K562 (cell line): ENCODE data around the gene ITGA11. TPM values are rescaled to one million over a fixed set of nuclear protein-coding genes. Genes with fewer than 3 reads are reported as not detected.

Experiments
- ATAC-seq: fragments of 200-7000 bp; cut with Tn5 transposase; 3 replicates; pipeline ENCODE4 v1.9.1; 2020; ENCODE audit warnings: moderate library complexity
- BruUV-seq: library from RNA; stranded (reverse); fragments of 400-500 nt; replicated peaks from 2 replicates; lab custom pipeline; 2021; lab: Mats Ljungman, UMichigan
- CTCF ChIA-PET: fragments of 300-600 bp; formaldehyde crosslinking; extraction: SDS; loops from one replicate; lab custom pipeline; 2021; ENCODE audit warnings: low intra/inter-chr PET ratio; lab: Yijun Ruan, JAX
- POLR2A ChIA-PET: fragments of 300-600, 350-650 bp; sonication (Branson Sonifier 250); formaldehyde crosslinking; extraction: SDS; loops from one replicate; lab custom pipeline; 2021; ENCODE audit warnings: antibody characterized with exemption, inconsistent platforms; lab: Yijun Ruan, JAX
- DNase-seq, 4 experiments: peaks; one replicate each; pipeline versions ENCODE4 v3.0.0 to v3.0.0-alpha.2; 2011 to 2018; ENCODE audit warnings: low spot score in 3 of 4, mixed read lengths in 3 of 4; ENCODE audit errors: extremely low read depth in 1 of 4
- FAIRE-seq: peaks from 2 replicates; lab custom pipeline; 2011; peaks lifted over from hg19 to GRCh38; lab: Jason Lieb, UNC
- H2AFZ ChIP-seq: 2 replicates; pipeline ENCODE4 v1.6.0; 2011; ENCODE audit warnings: low read depth, low read length, control low read depth, inconsistent platforms
- H3K27ac ChIP-seq: fragments of 200-600 bp; 3 replicates; pipeline ENCODE4 v1.8.0; 2011; ENCODE audit warnings: low read depth, mild to moderate bottlenecking, control low read depth, inconsistent platforms, low read length, moderate library complexity, mixed read lengths; ENCODE audit errors: extremely low read depth
- H3K27me3 ChIP-seq, 2 experiments: fragments of 300-600 bp in 1 of 2; 2 replicates in 1 of 2; 3 replicates in 1 of 2; pipeline versions ENCODE4 v1.6.0 to v1.8.0; 2011; ENCODE audit warnings: inconsistent platforms in 2 of 2, low read length in 2 of 2, mild to moderate bottlenecking in 1 of 2, mixed read lengths in 1 of 2, moderate library complexity in 1 of 2; ENCODE audit not compliant: control insufficient read depth in 2 of 2, insufficient read depth in 2 of 2
- H3K36me3 ChIP-seq: fragments of 300-600 bp; 3 replicates; pipeline ENCODE4 v1.8.0; 2011; ENCODE audit warnings: mild to moderate bottlenecking, low read length, inconsistent platforms; ENCODE audit not compliant: control insufficient read depth, insufficient read depth
- H3K4me1 ChIP-seq, 2 experiments: fragments of 200-600 bp in 1 of 2; replicated peaks in 1 of 2; 2 replicates in 1 of 2; 3 replicates in 1 of 2; pipeline versions ENCODE4 v1.5.1 to v1.8.0; 2011; ENCODE audit warnings: inconsistent platforms in 2 of 2, low read length in 2 of 2, mild to moderate bottlenecking in 1 of 2, mixed read lengths in 1 of 2, moderate library complexity in 1 of 2; ENCODE audit not compliant: control insufficient read depth in 2 of 2, insufficient read depth in 2 of 2
- H3K4me2 ChIP-seq: 2 replicates; pipeline ENCODE4 v1.6.1; 2011; ENCODE audit warnings: low read length, control low read depth, inconsistent platforms, mixed read lengths; ENCODE audit not compliant: insufficient read depth
- H3K4me3 ChIP-seq: fragments of 200-600 bp; sonication (generic), shearing (Covaris generic); 2 replicates; pipeline ENCODE4 v1.5.1; 2016; ENCODE audit warnings: control low read depth, inconsistent platforms
- H3K79me2 ChIP-seq: fragments of 200-600 bp; 3 replicates; pipeline ENCODE4 v1.8.0; 2011; ENCODE audit warnings: low read length, inconsistent platforms; ENCODE audit not compliant: control insufficient read depth, insufficient read depth
- H3K9ac ChIP-seq, 2 experiments: 2 replicates each; pipeline versions ENCODE4 v1.6.0 to v1.6.1; 2011; ENCODE audit warnings: low read depth in 2 of 2, low read length in 2 of 2, control low read depth in 1 of 2, inconsistent platforms in 1 of 2, mild to moderate bottlenecking in 1 of 2, mixed read lengths in 1 of 2; ENCODE audit not compliant: insufficient read depth in 1 of 2
- H3K9me1 ChIP-seq: one replicate; pipeline ENCODE4 v1.6.0; 2011; ENCODE audit warnings: inconsistent platforms, mild to moderate bottlenecking, low read length, moderate library complexity; ENCODE audit not compliant: control insufficient read depth, insufficient read depth
- H3K9me3 ChIP-seq: replicated peaks from 2 replicates; pipeline ENCODE4 v1.5.1; 2011; ENCODE audit warnings: low read depth, low read length, inconsistent platforms; ENCODE audit not compliant: control insufficient read depth, insufficient read depth
- H4K20me1 ChIP-seq: replicated peaks from 2 replicates; pipeline ENCODE4 v1.6.1; 2011; ENCODE audit warnings: low read length, inconsistent platforms, mixed read lengths; ENCODE audit not compliant: control insufficient read depth, insufficient read depth
- CBFA2T2 ChIP-seq: fragments of 450-650 bp; conservative IDR thresholded peaks from 2 replicates; pipeline ENCODE4 v1.6.1; 2017; ENCODE audit warnings: mild to moderate bottlenecking
- CBX2 ChIP-seq: fragments of 200-600 bp; sonication (generic); IDR thresholded peaks from one replicate; pipeline ENCODE4 v1.6.1; 2012; ENCODE audit warnings: mild to moderate bottlenecking, low read length, inconsistent platforms; ENCODE audit not compliant: insufficient read depth, poor library complexity, severe bottlenecking
- KAT7 ChIP-seq: sonication (generic); formaldehyde crosslinking; IDR thresholded peaks from 2 replicates; pipeline ENCODE4 v1.8.0; 2022; ENCODE audit warnings: missing genetic modification reagents, mild to moderate bottlenecking, borderline replicate concordance
- KAT8 ChIP-seq: fragments of 450-650 bp; IDR thresholded peaks from 2 replicates; pipeline ENCODE4 v1.6.1; 2016; ENCODE audit warnings: low read depth, mild to moderate bottlenecking
- PKNOX1 ChIP-seq: fragments of 450-650 bp; IDR thresholded peaks from 2 replicates; pipeline ENCODE4 v1.6.1; 2016
- POLR2AphosphoS5 ChIP-seq: IDR thresholded peaks from 2 replicates; pipeline ENCODE4 v1.6.1; 2011; ENCODE audit warnings: mild to moderate bottlenecking, low read depth, low read length, moderate library complexity; ENCODE audit not compliant: control insufficient read depth, insufficient read depth
- RAD51 ChIP-seq: fragments of 450-650 bp; IDR thresholded peaks from 2 replicates; pipeline ENCODE4 v1.7.1; 2016; ENCODE audit warnings: low read depth, mild to moderate bottlenecking, borderline replicate concordance
- SMARCA5 ChIP-seq: fragments of 450-650 bp; IDR thresholded peaks from 2 replicates; pipeline ENCODE4 v1.6.1; 2016
- SOX6 ChIP-seq: fragments of 450-650 bp; IDR thresholded peaks from 2 replicates; pipeline ENCODE4 v1.6.1; 2014; ENCODE audit warnings: mild to moderate bottlenecking
- SPI1 ChIP-seq: IDR thresholded peaks from 2 replicates; pipeline ENCODE4 v1.6.1; 2011; ENCODE audit warnings: low read depth, low read length, control low read depth, borderline replicate concordance
- ZNF143 ChIP-seq: sonication (generic); formaldehyde crosslinking; IDR thresholded peaks from 2 replicates; pipeline ENCODE4 v1.9.0; 2022; ENCODE audit warnings: mild to moderate bottlenecking, missing genetic modification reagents
- ZNF280B ChIP-seq: fragments of 250-450 bp; sonication (Bioruptor Pico); IDR thresholded peaks from 2 replicates; pipeline ENCODE4 v1.5.1; 2021; ENCODE audit warnings: mild to moderate bottlenecking
- ZNF318 ChIP-seq, 2 experiments: fragments of 450-650 bp; IDR thresholded peaks; 2 replicates each; pipeline ENCODE4 v1.6.1; 2016; ENCODE audit warnings: mild to moderate bottlenecking in 2 of 2, borderline replicate concordance in 1 of 2, low read depth in 1 of 2, moderate library complexity in 1 of 2
- WGBS: fragments of 100-300 bp; shearing (Covaris generic); methylation state at CpG from one replicate; pipeline ENCODE4 v1.1.6; 2016; ENCODE audit warnings: low coverage, mixed read lengths; ENCODE audit not compliant: insufficient coverage; ENCODE audit errors: missing lambda C conversion rate; 5-methylcytosine and 5-hydroxymethylcytosine counted together
- in situ Hi-C: fragments of 300-500 bp; cut with MboI; formaldehyde crosslinking; loops from 4 replicates; pipeline ENCODE4 v1.15.0; 2018; ENCODE audit warnings: inconsistent platforms, mixed read lengths
- intact Hi-C: fragments of 100-400 bp; cut with micrococcal nuclease; formaldehyde crosslinking; loops from 2 replicates; pipeline ENCODE4 v1.14.2; 2022
- polyA plus RNA-seq, 8 experiments: library from polyadenylated mRNA; depleted of rRNA in 4 of 8; stranded (reverse) in 5 of 8; unstranded in 3 of 8; fragments of >200 nt; fragmentation: Nextera tagmentation in 2 of 8; fragmentation: Illumina TruSeq in 1 of 8; extraction: Ambion mirVana in 2 of 8; extraction: Trizol in 1 of 8; gene quantifications; 2 replicates each; pipeline versions ENCODE4 v1.2.1 to v1.2.3, GENCODE V29; 2011 to 2014; ENCODE audit warnings: inconsistent platforms in 1 of 8, missing spikeins in 1 of 8
- total RNA-seq, 7 experiments: library from RNA; depleted of rRNA in 6 of 7; stranded (reverse); fragments of >200 nt in 6 of 7; fragmentation: Illumina TruSeq in 2 of 7; extraction: Trizol in 2 of 7; gene quantifications; 2 replicates each; pipeline versions ENCODE4 v1.2.1 to v1.2.3, GENCODE V29; 2011 to 2021; ENCODE audit warnings: low replicate concordance in 1 of 7

ITGA11 gene
- total and polyA plus RNA-seq, 9 of the 15 experiments (the other 6 are each of a cell fraction or from before 2014, with no cell fraction given): 0.01 TPM; not detected in 8

- H3K79me2 ChIP-seq: no peaks in the 10 kb centered on the region
- no peak for FAIRE-seq
- intact Hi-C loops (no loop called here), in situ Hi-C loops (no loop called here)
- H3K27ac ChIP-seq: no peak overlapping the region
- H3K36me3 ChIP-seq: no peaks in the 10 kb centered on the region
- H4K20me1 ChIP-seq: no peaks in the 10 kb centered on the region; the same call in 1 of the 2 replicates
- H3K4me3 ChIP-seq: no peak overlapping the region
- H3K9me1 ChIP-seq: no peaks in the 10 kb centered on the region
- no peak overlapping the region for H3K4me2 ChIP-seq
- H3K4me1 ChIP-seq: no peaks in the 10 kb centered on the region
- DNase-seq: no peak
- WGBS: 0% methylated on average over 5 of the region's 5 CpGs
- H3K9ac ChIP-seq: no peak overlapping the region
- ATAC-seq: no peak
- no peak overlapping the region for H2AFZ ChIP-seq
- ChIA-PET CTCF (no interaction called here), POLR2A (no interaction called here)
- no TSS peak for BruUV-seq
- H3K27me3 ChIP-seq: peaks cover 0 to 14% of the 10 kb centered on the region in 2 experiments; a peak in 3 of 5 replicates
- no peaks in the 10 kb centered on the region for H3K9me3 ChIP-seq
- no peak for TF ChIP-seq KAT7
- TF ChIP-seq SOX6: no peak
- no peak for TF ChIP-seq RAD51
- no peak for TF ChIP-seq ZNF318 (IDR thresholded peaks at IDR 0.05; ENCODE audit: borderline replicate concordance in 1 of 2, low read depth in 1 of 2)
- TF ChIP-seq KAT8: no peak
- TF ChIP-seq CBX2: no peak
- no peak for TF ChIP-seq SPI1
- TF ChIP-seq CBFA2T2: no peak
- no peak for TF ChIP-seq ZNF280B
- no peak for TF ChIP-seq SMARCA5
- no peak for TF ChIP-seq ZNF143 (CRISPR knock-in tag)
- no peak for TF ChIP-seq POLR2AphosphoS5
- no peak for TF ChIP-seq PKNOX1
Observed at GRCh38 chr15:68480296-68480695, 48.3 kb upstream of the ITGA11 start.
